HG03432 (cell line): ENCODE measurements around the gene LTA4H.
"Not testable (repeated sequence)": the region's sequence is repeated elsewhere in the genome, so short reads cannot be mapped to it uniquely, and the experiment has no call there.

Experiments
- ATAC-seq: cut with Tn5 transposase; IDR thresholded peaks from one replicate; pipeline ENCODE4 v1.9.1; 2021; ENCODE audit warnings: mild to moderate bottlenecking, moderate library complexity; ENCODE audit not compliant: unreplicated experiment

LTA4H gene

DNA sequence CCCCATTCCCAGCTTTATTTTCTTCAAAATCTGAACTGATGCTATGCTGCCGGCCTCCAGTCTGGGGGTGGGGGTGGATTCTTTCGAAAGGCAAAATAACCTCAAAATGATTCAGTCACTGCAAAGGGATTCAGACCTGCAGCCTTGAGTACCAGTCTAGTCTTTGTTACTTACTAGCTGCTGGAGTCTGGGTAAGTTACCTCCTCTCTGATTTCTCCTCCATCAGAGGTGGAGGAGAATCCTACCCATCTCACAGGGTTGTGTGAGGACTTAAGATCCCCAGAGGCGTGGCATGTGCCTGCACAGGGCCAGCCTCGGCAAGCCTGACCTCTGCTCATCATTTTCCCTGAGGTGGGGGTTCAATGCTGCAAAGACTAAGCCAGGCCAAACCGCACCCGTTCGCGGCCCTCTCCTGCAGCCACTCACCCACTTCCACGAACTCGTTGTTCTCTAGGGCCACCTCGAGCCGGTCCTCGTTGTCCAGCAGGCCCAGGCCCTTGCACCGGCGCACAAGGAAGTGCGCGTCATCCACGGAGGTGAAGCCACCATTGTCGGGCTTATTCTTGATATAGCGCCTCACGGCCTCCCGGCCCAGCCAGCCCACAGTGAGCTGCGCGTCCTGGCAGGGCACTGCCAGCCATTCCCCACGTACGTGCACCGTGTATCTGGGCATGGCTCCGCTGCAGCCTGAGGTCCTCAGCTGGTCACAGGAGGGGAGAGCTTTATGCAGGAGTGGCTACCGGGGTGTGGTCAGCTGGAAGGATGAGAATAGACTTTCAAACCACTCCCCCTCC is 40.0 kb downstream of the LTA4H start:
- ATAC-seq, result no peak

DNA sequence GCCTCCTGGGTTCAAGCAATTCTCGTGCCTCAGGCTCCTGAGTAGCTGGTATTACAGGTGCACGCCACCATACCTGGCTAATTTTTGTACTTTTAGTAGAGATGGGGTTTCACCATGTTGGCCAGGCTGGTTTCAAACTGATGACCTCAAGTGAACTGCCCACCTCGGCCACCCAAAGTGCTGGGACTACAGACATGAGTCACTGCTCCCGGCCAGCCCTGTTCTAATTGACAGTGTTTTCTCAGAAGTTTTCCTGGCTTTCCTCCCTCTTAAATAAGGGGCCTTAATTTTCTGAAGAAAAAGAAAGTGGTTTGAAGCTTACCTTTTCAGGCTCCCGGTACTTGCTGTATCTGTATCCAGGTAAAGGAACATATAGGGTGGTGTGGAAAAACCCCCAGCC is 40.9 kb downstream of the LTA4H start:
- no peak for ATAC-seq

DNA sequence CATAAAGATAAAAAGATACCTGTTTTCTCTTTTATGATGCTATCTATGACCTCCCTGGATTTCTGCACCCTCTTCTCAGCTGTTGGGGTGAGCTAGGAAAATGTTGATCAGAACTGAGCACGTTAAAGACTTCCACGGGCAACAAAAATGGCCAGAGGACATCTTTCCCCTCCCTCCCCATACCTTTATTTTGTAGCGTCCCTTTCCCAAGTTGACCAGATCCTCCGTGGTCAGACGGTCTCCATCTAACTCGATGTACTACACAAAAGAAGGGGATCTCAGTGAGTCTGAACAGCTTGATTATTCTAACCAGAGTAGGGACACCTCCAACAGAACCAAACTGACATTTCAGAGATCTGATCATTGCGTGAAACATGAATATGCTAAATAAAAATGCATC is 41.5 kb downstream of the LTA4H start:
- ATAC-seq, result no peak

DNA sequence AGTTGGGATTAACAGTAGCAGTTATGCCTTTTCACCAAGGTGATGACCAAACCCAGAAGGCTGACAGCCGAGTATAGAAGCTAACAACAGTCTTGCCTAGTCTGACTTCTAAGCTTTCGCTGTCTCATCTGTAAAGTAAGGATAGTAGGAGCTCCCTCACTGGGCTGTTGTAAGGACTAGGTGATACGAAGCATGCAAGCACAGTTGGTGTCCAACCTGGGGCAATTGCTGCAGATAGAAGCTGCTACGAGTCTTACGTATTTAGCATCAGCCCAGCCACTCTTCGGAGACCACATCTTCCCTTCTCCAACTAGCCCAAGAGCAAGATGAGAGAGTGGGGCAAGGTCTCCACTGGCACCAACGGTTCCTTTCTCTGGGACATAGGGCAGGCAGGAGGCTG is 45.3 kb downstream of the LTA4H start:
- no peak for ATAC-seq

DNA sequence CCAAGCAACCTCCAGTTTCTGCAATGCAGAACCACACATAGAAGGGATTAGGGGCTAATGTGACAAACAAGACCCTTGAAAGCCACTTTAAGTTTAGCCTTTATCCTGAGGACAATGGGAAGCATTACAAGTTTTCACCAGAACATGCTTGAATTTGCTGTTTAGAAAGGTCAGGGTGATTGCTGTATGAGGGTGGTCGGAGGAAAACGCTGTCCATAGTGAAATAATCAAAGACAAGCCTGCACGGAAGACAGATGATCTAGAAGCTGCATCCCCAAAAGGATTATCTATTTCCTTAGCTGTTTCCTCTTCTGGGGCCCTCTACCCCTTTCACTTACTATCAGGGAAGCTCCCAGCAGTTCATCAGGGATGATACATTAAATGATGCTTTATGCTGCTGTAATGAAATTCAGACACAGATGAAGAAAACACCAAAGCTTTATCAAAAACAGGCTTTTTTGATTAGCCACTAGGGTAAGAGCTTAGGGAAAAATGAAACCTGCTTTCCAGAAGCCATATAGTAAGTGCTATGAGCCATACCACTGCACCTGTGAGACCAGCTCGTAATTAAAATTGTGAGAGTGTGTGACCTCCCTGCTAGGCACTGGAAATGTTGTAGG is 45.8 kb downstream of the LTA4H start:
- ATAC-seq, result no peak

DNA sequence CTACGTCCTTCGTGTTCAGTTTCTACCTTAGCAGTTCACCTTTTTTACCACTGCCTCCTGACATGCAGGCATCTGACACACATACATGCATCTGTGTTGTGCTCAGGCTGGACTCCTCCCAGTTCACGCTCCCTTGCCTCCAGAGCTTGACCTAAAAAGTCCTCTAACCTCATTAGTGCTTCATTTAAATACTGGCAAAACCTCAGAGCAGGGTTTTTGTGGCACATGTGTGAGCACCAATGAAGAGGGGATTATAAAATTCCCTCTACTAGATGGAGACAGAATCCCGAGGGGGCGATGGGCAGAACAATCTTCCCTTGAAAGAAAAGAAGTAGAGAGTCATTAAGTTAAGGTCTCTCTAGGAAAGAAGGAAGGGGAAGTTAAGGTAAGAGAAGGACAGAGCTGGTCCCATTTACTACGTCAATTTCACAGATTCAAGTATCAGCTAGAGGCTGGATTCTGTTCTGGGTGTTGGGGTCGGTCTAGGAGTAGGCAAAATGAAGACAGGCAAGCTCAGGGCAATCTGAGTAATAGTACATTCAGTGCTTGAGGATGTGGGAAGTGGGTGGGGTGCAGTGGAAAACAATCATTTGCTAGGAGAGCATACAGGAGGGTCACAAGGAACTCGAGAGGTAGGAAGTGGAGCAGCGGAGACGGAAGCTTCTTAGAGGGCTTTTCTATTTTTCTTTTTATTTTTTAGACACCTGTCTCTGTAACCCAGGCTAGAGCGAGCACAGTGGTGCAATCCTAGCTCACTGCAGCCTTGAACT is 46.7 kb downstream of the LTA4H start:
- no peak for ATAC-seq

- no peak for ATAC-seq
Observed at GRCh38 chr12:95986635-95987570, 48.5 kb downstream of the LTA4H start.

GRCh38 chr12:95984682-95985081 is 50.7 kb downstream of the LTA4H start:
- no peak for ATAC-seq

- ATAC-seq, result no peak
Observed at GRCh38 chr12:95982602-95983001, 52.8 kb downstream of the LTA4H start.

DNA sequence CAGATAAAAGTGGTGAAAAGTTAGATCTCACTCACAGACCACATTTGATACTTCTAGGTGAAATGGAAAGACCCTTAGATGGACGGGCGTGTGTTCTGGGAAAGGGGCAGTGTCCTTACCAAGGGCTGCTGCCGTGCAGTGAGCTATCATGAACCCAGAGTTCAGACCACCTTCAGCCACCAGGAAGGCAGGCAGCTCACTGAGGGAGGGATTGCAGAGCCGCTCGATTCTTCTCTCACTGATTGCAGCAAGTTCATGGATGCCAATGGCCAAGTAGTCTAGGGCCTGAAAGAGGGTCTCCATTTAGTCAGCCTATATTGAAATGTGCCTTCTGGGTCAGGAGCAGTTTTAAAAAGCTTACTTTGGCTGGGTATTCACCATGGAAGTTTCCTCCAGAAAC is 55.0 kb downstream of the LTA4H start:
- no peak for ATAC-seq

- ATAC-seq, result no peak
Observed at GRCh38 chr12:95978774-95979173, 56.6 kb downstream of the LTA4H start.

DNA sequence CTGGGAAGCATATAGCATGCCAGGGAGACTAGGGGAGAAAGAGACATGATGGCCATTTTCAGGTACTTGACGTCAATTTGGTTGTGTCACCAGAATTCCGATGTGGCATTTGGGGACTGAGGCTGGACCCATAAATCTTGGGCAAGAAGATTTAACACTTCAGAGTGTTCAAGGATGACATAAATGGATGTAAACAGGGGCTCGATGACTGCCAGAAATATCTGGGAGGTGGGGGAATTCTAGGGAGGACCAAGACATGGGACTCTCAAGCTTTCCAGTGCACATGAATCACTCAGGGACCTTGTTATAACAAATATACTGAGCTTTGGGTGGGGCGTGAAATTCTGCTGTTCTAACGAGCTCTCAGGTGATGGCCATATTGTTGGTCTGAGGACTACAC is 57.0 kb downstream of the LTA4H start:
- no peak for ATAC-seq

DNA sequence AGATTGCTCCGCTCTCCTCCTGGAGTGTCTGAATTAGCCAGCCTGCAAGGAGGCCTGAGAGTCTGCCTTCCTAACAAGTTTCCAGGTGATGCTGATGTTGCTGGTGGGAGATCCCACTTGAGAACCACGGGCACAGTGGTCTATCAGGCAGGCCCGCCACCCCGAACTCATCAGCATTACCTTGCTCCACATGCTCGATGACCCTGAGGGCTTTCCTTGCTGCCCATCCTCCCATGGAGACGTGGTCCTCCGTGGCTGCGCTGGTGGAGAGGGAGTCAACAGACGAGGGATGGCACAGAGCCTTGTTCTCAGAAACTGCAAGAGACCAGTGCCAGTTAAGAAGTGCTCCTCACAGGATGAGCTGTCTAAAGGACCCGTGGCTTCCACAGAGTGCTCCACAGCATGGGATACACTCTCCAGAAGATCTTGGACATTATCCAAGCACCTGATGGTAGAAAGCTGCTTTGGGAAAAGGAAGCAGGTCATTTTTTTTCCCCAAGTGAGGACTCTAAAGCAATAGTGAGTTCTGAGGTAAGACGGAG is 57.6 kb downstream of the LTA4H start:
- ATAC-seq, result no peak

- ATAC-seq, result no peak
Observed at GRCh38 chr12:95976416-95976832, 59.0 kb downstream of the LTA4H start.

- ATAC-seq, result no peak
Observed at GRCh38 chr12:95975491-95975890, 59.9 kb downstream of the LTA4H start.

DNA sequence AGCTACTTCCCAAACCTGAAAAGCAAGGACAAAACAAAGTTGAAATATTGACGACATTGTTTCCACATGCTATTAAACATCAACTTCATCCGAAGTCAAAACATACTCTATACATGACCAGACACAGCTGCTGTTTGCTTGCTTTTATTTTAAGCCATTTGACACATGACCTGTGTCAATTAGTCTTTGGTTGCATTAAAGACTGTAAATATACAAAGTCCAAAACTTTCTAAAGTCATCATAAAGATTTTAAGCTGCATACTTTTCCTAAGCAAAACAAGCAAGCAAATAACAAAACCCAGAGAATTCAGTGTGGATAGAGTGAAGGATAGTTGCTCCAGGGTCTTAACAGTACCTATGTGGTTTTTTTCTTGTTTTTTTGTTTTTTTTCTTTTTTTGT is 61.0 kb downstream of the LTA4H start:
- ATAC-seq, result no peak

DNA sequence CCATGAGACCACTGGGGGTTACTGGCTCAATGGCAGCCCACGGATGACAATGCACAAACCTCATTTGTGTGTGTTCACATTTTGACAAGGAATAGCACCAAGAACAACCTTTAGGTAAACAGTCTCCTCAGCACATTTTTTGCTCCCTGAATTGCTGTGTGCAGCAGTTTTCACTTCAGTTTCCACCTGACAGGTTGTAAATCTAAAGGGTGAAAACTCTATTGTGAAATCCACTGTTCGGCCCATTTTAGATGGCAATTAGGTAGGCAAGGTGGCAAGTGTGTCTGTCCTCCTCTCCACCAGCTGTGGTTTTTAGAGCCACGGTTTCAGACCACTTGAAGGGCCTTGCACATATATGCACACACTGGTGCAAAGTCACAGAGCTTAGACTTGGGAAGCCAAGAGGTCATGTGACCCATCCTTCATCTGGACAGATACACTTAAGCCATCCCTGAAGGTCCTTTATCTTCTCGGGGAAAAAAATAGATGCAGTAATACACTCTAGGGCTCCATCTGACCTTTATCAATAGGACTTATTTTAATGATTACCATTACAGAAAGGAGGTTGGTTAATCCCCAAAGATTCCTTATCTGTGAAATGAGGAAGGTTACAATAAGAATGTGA is 62.4 kb downstream of the LTA4H start:
- no peak for ATAC-seq

GRCh38 chr12:95970905-95971304 is 64.5 kb downstream of the LTA4H start:
- ATAC-seq, result no peak

GRCh38 chr12:95969116-95969515 is 66.3 kb downstream of the LTA4H start:
- not testable (repeated sequence) for ATAC-seq

DNA sequence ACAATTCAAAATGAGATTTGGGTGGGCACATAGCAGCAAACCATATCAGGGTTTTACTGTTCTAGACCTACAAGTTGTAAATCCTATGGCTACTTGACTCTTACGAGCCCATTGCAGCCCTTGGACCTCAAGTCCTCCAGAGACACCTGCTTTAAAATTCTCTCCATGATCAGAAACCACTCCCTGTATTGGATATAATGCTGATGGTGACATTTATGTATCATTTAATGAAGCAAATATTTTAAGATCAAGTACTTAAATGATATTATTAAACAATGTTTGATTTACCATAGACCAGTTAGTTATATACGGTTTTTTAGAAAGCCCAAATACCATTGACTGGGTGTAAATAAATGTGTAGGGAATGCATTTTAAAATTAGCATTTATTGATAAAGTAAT is 68.1 kb downstream of the LTA4H start:
- no peak for ATAC-seq
